HG03175 (cell line): ENCODE results near the gene POU5F1.
"Not testable (repeated sequence)": the region's sequence is repeated elsewhere in the genome, so short reads cannot be mapped to it uniquely, and the experiment has no call there.

ENCODE experiments used
- ATAC-seq: cut with Tn5 transposase; IDR thresholded peaks from one replicate; pipeline ENCODE4 v1.9.1; 2021; ENCODE audit warnings: mild to moderate bottlenecking, moderate library complexity; ENCODE audit not compliant: unreplicated experiment

Gene POU5F1

DNA sequence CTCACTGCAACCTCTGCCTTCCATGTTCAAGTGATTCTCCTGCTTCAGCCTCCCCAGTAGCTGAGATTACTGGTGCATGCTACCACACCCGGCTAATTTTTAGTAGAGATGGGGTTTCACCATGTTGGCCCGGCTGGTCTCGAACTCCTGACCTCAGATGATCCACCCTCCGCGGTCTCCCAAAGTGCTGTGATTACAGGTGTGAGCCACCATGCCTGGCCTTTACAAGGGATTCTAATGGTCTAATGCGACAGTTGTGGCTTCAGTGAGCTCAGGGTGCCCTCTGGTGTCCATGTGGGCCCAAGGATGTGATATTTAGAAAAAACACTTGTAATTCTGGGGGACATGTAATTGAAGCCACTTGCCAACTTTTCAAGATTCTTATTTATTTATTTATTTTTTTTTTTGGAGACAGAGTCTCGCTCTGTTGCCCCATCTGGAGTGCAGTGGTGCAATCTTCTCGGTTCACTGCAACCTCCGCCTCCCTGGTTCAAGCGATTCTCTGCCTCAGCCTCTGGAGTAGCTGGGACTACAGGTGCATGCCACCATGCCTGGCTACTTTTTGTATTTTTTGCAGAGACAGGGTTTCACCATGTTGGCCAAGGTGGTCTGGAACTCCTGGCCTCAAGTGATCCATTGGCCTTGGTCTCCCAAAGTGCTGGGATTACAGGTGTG, 22.1 kb upstream of the POU5F1 start:
- not testable (repeated sequence) for ATAC-seq

DNA sequence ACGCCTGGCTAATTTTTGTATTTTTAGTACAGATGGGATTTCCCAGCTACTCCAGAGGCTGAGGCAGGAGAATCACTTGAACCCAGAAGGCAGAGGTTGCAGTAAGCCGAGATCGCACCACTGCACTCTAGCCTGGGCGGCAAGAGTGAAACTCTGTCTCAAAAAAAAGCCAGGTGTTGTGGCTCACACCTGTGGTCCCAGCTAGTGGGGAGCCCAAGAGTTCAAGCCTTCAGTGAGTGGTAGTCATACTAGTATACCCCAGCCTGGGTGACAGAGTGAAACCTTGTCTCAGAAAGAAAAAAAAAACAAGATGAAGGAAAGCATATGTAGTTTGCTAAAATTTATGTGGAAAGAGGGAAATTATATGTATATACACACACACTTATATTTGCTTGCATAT, 20.0 kb upstream of the POU5F1 start:
- ATAC-seq, result peak; percentile 61

DNA sequence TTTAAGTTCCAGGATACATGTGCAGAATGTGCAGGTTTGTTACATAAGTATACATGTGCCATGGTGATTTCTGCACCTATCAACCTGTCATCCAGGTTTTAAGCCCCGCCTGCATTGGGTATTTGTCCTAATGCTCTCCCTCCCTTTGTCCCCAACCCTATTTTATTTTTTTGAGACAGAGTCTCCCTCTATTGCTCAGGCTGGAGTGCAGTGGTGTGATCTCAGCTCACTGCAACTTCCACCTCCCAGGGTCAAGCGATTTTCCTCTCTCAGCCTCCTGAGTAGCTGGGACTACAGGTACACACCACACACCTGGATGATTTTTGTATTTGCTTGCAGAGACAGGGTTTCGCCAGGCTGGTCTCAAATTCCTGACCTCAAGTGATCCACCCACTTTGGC, 18.7 kb upstream of the POU5F1 start:
- ATAC-seq, result not testable (repeated sequence)

DNA sequence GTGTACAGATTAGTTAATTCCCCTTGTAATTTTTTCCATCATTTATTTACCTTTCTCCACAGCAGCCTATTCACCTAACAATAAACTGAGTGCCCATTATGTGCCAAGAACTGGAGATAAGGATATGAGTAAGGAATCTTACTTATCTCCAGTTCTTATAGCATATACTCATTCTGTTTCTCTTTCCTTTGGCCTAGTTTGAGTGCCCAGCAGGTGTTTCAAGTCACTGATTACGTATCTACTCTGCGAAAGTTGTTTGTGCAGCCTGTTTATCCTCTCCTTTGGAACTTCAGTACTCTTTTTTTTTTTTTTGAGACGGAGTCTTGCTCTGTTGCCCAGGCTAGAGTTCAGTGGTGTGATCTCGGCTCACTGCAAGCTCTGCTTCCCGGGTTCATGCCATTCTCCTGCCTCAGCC, 17.3 kb upstream of the POU5F1 start:
- ATAC-seq, result no peak

DNA sequence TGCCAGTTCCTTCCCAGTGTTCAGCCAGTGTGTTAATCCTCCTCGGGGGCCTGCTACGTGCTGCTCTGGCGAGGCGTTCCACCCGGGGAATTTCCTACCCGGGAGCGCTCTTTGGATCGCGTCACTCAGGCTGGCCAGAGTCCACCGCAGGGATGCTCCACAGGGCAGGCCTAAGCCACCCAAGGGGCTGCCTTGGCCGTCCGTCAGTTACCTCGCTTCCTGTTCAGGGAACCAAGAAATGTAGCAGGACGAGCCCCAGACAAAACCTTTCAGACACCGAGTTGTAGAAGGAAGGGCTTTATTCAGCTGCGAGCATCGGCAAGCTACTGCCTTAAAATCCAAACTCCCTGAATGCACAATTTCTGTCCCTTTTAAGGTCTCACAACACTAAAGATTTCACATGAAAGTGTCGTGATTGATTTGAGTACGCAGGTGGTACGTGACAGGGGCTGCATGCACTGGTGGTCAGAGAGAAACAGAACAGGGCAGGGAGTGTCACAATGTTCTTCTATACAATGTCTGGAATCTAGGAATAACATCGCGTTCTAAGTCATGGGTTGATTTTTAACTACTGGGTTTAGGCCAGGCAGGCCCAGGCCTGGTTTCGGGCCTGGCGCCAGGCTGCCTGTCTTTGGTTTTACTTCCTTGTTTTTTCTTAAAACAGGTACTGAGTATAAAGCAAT, 15.7 kb upstream of the POU5F1 start:
- no peak for ATAC-seq

DNA sequence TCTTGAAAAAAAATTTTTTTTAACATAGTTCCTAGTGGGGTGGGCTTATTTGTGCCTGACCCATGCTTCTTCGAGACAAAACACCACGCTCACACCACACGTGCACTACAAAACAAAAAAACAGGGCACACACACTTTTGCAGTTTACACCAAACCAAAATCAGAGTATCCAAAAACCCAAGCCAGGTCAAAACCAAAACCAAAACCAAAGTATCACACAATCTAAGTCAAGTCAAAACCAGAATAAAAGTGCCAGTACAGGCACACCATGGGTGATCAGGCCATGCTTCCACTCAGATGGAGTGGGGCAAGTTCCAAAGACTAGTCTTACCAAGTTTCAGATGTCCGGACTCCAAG, 15.2 kb upstream of the POU5F1 start:
- ATAC-seq, result not testable (repeated sequence)

DNA sequence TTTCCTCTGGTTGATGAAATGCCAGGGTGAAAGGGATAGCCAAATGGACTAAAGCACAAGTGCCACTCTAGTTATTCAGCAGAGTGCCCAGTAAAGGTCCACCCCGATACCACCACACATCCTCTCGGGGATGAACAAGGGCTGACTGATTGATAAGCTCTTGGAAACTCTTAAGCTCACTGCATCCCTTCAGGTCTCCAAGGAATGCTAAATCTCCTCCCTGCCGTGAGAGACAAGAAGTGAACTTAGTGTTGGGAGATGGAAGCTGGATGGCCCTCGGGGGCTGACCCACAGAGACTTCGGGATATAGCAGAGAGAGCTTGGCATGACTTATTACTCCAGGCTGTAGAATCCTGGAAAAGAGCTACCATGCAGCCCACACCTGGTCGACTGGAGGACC, 13.4 kb upstream of the POU5F1 start:
- not testable (repeated sequence) for ATAC-seq

DNA sequence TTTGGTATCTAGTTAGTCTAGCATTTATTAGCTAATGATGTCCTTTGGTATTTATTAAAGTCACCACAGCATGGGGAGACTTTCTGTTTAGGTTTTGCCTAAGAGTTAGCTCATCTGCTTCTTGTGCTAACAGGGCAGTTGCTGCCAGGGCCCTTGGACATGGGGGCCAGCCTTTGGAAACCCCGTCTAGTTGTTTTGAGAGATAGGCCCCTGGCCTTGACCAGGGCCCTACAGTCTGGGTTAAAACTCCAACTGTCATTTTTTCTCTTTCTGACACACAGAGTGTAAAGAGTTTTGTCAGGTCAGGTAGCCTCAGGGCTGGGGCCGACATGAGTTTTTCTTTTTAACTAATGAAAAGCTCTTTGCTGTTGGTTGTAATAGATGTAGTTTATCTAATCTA, 12.8 kb upstream of the POU5F1 start:
- not testable (repeated sequence) for ATAC-seq

DNA sequence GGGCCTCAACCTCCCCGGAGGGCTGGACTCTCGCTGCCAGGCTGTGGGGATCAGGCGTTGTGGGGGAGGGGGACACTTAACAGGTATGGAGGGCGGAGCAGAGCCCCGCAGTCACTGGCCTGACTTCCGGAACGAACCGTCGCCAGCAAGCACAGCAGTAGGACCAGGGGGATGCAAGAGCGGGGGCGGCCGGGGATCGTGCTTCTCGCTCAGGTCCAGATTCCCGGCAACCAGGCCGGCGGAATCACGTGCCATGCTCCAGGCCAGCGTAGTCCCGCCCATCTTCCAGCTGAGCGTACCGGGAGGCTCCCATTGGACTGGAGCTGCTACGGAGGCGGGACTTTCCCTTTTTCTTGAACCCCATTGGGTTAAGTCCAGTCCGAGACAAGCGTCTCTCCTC, 10.0 kb upstream of the POU5F1 start:
- peak; percentile 72 for ATAC-seq

DNA sequence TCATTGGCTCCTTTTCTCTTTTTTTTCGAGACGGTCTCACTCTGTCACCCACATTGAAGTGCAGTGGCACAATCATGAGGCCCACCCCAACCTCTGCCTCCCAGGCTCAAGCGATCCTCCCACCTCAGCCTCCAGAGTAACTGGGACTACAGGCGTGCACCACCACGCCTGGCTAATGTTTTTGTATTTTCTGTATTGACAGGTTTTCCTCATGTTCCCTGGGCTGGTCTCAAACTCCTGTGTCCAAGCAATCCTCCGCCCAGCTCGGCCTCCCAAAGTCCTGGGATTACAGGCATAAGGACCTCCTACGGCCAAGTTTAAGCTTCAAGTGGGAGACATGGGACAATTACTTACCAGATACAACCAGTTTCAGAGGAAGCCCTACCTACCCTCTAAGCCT, 9.4 kb upstream of the POU5F1 start:
- ATAC-seq, result no peak

DNA sequence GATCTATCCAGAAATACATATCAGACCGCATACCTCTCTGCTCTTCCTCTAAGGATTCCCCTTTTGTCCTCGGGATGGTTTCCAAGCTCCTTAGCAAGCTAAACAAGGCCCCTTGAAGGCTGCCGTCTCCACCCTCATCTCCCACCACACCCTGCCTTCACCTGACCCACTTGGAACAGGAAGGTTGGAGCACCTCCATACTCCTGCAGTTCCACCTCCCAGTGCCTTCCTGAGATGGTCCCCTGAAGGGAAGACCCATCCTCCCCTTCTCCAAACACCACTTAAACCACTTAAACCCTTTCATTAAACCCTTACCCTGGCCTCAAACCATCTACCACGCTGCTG, 8.5 kb upstream of the POU5F1 start:
- ATAC-seq, result no peak

DNA sequence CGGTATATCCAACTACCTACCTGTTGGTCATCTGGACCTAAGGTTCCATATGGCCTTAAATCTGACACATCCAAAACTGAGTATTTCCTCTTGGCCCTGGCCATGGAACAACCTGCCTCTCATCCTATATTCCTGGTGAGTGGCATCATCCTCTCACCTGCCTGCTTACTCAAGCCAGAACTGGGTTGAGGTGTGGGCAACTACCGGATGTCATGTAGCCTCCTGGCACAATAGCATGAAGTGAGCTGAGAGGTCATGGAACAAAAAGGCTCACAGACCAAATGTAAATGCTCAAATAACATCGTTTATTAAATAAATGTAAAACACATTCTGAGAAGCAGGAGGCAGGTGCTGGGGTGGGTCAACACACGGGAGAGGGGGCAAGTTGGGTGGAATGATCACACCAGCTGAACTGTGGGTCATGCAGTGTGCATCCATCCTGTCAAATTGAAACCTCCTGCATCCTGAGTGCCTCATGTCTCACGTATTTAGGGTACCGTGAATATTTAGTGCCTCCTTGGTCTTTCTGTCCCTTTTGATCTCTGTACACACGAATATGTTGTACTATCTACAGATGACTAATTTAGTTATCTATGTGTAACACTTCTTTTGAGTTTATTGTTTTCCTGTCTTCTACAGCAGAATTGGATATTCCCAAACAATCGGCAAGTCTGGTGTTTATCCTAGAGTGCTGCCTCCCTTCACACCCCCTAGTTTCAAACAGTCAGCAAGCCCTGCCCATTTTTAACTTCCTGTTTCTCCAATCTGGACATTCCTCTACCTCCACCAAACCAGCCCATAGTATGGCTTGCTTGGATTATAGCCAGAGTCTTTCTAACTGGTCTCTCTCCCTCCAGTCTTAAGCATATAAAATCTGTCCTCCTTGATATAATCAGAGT, 7.9 kb upstream of the POU5F1 start:
- no peak for ATAC-seq

DNA sequence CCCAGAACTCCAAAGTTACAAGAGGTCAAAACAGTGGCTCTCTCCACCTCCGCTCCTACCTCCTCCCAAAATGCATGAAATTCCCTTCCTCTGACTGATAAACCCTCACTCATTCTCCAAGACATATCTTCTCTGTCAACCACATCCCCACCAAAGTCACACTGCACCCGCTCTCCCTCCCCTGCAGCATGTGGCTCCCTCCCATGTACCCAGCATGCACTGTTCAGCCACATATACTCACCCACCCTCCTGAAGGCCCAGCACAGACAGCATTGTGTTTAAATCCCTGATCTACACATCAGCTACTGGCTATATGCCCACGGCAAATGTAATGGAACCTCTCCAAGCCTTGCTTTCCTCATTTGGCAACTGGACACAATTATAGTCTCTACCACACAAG, 5.5 kb upstream of the POU5F1 start:
- no peak for ATAC-seq

DNA sequence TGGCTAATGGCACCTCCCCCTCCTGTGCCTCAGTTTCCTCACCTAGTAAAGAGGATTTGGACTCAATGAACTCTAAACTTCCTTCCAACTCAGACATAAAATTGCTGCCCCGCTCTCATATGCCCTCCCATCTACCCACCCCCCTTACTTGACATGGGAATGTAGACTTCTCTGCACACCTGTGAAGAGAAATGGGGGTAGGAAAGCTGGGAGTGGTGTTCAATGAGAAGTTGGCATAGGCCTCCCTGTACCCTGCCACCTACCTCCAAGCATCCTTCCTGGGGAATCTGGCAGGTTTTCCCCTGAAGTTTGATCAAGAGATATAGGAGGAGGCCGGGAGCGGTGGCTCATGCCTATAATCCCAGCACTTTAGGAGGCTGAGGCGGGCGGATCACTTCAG, 3.9 kb upstream of the POU5F1 start:
- no peak for ATAC-seq

DNA sequence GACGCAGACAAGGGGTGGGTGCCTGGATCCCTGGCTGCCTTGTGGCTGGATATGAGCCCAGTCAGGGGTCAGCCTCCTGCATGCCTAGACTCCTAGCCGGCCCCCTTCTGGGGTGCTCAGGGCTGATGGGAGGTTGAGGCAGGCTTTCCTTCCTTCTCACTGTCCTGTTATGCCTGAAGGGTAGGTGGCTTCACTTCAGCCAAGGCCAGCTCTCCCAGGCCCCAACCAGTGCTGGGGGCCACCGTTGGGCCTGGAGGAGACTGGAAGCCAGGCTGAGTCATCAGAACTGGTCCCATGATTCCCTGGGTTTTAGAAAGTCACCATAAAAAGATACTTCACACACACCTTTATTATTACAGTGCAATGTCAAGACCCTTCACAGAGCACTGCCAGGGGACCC, 2.9 kb upstream of the POU5F1 start:
- ATAC-seq, result no peak

DNA sequence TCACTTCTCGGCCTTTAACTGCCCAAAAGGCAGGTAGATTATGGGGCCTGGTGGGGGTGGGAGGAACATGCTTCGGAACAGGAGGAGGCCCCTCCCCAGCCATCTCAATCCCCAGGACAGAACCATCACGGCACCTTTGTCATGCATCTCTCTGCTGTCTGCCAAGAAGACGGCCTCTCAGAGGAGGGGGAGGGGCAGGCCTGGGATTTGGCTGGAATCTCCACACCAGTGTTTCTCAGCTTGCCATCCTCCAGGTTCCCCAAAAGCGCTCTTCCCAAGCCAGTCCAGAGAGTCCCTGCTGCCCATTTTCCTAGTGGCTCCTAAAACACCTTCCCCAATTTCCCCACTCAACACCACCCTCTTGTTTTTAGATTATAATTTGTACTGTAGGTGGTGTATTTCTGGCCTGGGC, 2.5 kb upstream of the POU5F1 start:
- ATAC-seq, result no peak

DNA sequence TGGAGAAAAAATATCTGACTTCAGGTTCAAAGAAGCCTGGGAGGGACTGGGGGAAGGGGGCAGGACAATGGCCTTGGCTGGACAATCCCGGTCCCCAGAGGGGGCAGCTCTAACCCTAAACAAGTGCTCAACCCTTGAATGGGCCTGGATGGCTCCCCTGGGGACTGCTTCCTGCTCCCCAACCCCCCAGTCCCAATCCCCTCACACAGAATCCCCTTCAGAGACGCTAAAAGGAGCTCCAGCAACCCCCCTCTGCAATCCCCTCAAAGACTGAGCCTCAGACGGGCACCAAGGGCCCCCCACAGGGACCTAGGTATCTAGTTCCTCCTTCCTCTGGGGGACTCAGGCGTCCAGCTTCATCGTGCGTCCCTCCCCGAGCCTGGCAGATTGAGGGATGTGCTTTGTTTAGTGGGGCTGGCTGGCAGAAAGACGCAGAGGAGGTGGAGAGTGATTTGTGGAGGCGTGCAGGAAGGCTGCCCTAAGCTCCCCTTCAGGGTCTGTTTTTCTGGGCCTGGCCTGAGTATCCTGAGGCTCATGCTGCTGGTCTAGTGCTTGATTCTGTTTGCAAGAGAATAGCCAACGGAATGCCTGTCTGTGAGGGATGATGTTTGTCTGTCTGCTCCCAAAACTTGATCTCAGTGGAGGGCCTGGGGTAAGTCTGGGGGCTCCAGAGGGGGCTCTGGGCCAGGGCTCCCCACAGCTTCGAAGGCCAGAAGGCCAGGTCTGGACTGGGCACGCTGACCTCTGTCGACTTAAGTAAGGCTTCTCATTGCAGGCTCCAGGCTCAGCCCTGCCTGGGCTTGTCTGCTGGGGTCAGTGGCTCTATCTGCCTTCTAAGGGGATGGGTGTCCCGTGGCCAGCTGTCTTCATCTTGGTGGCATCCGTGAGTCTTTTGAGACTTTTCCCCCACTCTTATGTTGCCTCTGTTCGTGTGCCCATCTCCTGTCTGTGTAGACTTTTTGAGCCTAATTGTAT, 1.7 kb upstream of the POU5F1 start:
- no peak for ATAC-seq

DNA sequence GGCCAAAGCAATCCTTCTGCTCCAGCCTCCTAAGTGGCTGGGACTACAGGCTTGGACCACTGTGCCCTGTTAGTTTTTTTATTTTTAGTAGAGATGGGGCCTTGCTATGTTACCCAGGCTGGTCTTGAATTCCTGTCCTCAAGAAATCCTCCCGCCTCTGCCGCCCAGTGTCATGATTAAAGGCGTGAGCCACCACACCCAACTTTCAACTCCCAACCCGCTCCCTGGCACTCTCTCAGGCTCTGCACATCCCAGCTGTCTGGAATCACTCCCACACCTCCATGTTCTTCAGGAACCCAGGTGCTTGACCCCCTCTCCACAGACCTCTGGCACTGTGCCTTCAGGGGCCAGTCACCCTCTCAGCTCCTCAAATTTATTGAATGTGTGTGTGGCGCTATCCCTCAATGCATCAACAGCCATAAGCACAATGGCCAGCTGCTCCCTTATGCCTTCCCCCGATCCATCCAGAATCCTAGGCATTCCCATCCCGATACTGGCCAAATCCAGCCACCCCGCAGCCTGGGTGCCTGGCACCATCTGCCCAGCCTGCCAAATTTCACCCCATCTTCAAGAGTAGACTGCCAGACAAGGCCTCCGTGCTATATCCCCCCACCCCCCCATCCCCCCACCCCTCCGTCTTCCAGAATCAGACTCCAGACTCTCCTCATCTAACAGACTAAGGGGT, 647 bp upstream of the POU5F1 start:
- no peak for ATAC-seq

DNA sequence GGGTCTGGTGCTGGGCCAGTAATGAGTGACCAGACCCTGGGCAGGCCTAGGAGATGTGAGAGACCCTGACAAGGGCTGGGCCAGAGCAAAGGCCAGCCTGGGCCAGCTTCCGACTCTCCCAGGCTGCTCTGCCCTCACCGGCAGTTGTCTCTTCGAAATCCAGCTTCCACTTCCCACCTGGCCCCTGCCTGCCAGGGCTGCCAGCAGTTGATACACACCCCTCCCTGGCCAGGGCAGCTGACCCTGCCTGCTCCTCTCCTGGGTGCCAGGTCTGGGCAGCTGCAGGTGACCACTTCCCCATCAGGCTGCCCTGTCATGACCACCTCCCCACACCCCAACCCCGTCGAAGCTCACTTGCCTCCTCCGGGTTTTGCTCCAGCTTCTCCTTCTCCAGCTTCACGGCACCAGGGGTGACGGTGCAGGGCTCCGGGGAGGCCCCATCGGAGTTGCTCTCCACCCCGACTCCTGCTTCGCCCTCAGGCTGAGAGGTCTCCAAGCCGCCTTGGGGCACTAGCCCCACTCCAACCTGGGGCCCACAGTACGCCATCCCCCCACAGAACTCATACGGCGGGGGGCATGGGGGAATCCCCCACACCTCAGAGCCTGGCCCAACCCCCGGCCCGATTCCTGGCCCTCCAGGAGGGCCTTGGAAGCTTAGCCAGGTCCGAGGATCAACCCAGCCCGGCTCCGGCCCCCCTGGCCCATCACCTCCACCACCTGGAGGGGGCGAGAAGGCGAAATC, 453 bp downstream of the POU5F1 start:
- not testable (repeated sequence) for ATAC-seq
